Measurements from ENCODE around the gene TM7SF2.
A peak's percentile ranks its signal among the peaks of the same experiment; 100 is the strongest.

TM7SF2 gene

GRCh38 chr11:65090628-65091027, 21.0 kb upstream of the TM7SF2 start:
- DNase-seq = no peak

GRCh38 chr11:65095427-65095826, 16.2 kb upstream of the TM7SF2 start:
- DNase-seq = no peak

GRCh38 chr11:65095974-65096806, 15.5 kb upstream of the TM7SF2 start, which contains the start of gene VPS51:
VPS51 (plus strand) TSS chr11:65096214; CDS start chr11:65096251, 37 bp downstream.
- peak; percentile 84 for DNase-seq

- DNase-seq = no peak
Measured at GRCh38 chr11:65096926-65097325, 14.7 kb upstream of the TM7SF2 start.

GRCh38 chr11:65100674-65101350, 10.9 kb upstream of the TM7SF2 start:
- no peak for DNase-seq

GRCh38 chr11:65102142-65103095, 9.3 kb upstream of the TM7SF2 start:
- DNase-seq = no peak

- DNase-seq = no peak
Measured at GRCh38 chr11:65103476-65103875, 8.2 kb upstream of the TM7SF2 start.

- no peak for DNase-seq
Measured at GRCh38 chr11:65104628-65105027, 7.0 kb upstream of the TM7SF2 start.

GRCh38 chr11:65107078-65107477, 4.6 kb upstream of the TM7SF2 start:
- no peak for DNase-seq

GRCh38 chr11:65107751-65108468, 3.8 kb upstream of the TM7SF2 start:
- DNase-seq = no peak

- DNase-seq = no peak
Measured at GRCh38 chr11:65108469-65109123, 3.1 kb upstream of the TM7SF2 start.

GRCh38 chr11:65109231-65110198, 2.2 kb upstream of the TM7SF2 start:
- no peak for DNase-seq

GRCh38 chr11:65110354-65110861, 1.3 kb upstream of the TM7SF2 start:
- DNase-seq = peak; percentile 95

GRCh38 chr11:65111159-65111743, 421 bp upstream of the TM7SF2 start:
- no peak for DNase-seq

- peak; percentile 78 for DNase-seq
Measured at GRCh38 chr11:65112546-65113360, 1.1 kb downstream of the TM7SF2 start.

- DNase-seq = no peak
Measured at GRCh38 chr11:65113361-65113756, 1.7 kb downstream of the TM7SF2 start.

- DNase-seq = no peak
Measured at GRCh38 chr11:65113839-65114238, 2.2 kb downstream of the TM7SF2 start.

GRCh38 chr11:65114538-65115171, 3.0 kb downstream of the TM7SF2 start:
- no peak for DNase-seq

Measured in activated naive CD4-positive, alpha-beta T cell treated with anti-CD3 and anti-CD28 coated beads, Interleukin-2, amount 50 U/mL, for 16 hours (primary cell).